Stimulated activated CD8-positive, alpha-beta memory T cell treated with anti-CD3 and anti-CD28 coated beads, Interleukin-12 subunit alpha, Interleukin-12 subunit beta, amount 100 ng/mL, for 1 hour (primary cell): ENCODE measurements around the gene MZB1.
A peak's percentile ranks its signal among the peaks of the same experiment; 100 is the strongest.

ENCODE experiments used
- DNase-seq: peaks from one replicate; pipeline ENCODE4 v3.0.0-alpha.2; 2020; ENCODE audit warnings: low read depth

Gene MZB1

GRCh38 chr5:139389701-139390638 lies at the start of gene MZB1:
Gene MZB1, minus strand, starts transcription at chr5:139389913. Its CDS starts 57 bp downstream, at chr5:139389856.
- peak; percentile 25 for DNase-seq

- peak; percentile 77 for DNase-seq
Observed at GRCh38 chr5:139439013-139439903, 49.5 kb upstream of the MZB1 start, which contains the start of gene DNAJC18. Gene DNAJC18, minus strand, starts transcription at chr5:139439525. Its CDS starts 80 bp downstream, at chr5:139439445.

- no peak for DNase-seq
Observed at GRCh38 chr5:139438707-139439012, 48.9 kb upstream of the MZB1 start.

GRCh38 chr5:139435676-139436075 lies 46.0 kb upstream of the MZB1 start:
- no peak for DNase-seq

- no peak for DNase-seq
Observed at GRCh38 chr5:139431706-139432105, 42.0 kb upstream of the MZB1 start.

GRCh38 chr5:139430015-139430414 lies 40.3 kb upstream of the MZB1 start:
- DNase-seq: no peak

GRCh38 chr5:139426203-139426885 lies 36.6 kb upstream of the MZB1 start:
- DNase-seq: no peak

- no peak for DNase-seq
Observed at GRCh38 chr5:139425497-139425896, 35.8 kb upstream of the MZB1 start.

GRCh38 chr5:139422307-139422893 lies 32.7 kb upstream of the MZB1 start:
- peak; percentile 34 for DNase-seq

GRCh38 chr5:139419226-139420192 lies 29.8 kb upstream of the MZB1 start:
- no peak for DNase-seq

- no peak for DNase-seq
Observed at GRCh38 chr5:139418793-139419192, 29.1 kb upstream of the MZB1 start.

- DNase-seq: no peak
Observed at GRCh38 chr5:139417214-139417613, 27.5 kb upstream of the MZB1 start.

- no peak for DNase-seq
Observed at GRCh38 chr5:139416651-139417050, 26.9 kb upstream of the MZB1 start.

- DNase-seq: no peak
Observed at GRCh38 chr5:139415869-139416268, 26.2 kb upstream of the MZB1 start.

GRCh38 chr5:139415221-139415861 lies 25.6 kb upstream of the MZB1 start:
- no peak for DNase-seq

GRCh38 chr5:139414581-139415130 lies 24.9 kb upstream of the MZB1 start:
- no peak for DNase-seq

GRCh38 chr5:139413963-139414362 lies 24.2 kb upstream of the MZB1 start:
- DNase-seq: no peak

GRCh38 chr5:139413153-139413552 lies 23.4 kb upstream of the MZB1 start:
- no peak for DNase-seq

GRCh38 chr5:139410993-139411828 lies 21.5 kb upstream of the MZB1 start:
- no peak for DNase-seq
